Inferior parietal cortex (tissue), 1 donor: ENCODE data around the gene HDAC7.

Experiments used
- DNase-seq: peaks from one replicate; pipeline ENCODE4 v3.0.0-alpha.2; 2016; ENCODE audit errors: extremely low spot score

HDAC7 gene

DNA sequence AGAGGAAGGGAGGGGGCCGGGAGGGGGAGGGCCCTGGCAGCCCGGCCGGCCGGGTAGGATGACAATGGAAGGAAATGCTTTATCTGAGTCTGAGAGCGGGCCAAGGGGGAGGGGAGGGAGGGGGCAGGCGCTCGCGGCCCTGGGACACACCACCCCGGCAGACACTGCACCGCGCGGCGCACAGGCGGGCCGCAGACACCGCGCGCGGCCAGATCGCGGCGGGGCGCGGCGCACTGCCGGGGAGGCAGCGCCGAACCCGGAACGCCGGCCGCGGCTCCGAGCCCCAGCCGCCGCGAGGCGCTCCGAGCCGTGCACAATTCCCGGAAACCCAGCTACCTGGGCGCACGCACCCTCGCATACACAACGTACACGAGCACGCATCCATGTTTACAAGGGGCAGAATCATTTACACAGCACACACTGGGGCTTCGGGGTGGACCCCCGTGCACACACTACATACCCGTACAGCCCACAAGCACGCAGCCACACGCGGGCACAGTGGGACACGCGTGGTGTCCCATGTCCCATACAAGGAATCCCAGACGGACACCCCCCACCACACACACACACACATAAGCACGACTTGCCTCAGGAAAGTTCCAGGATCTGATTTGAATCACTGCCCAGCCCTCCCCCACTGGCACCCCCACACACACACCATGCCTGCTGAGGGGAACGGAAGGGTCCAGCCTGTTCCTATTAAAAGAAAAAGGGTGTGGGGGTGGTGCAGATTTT lies at the start of gene HDAC7:
HDAC7 (minus strand) TSS at position 8 of the 735 bp plus-strand sequence. CDS start 118 bp downstream, outside the sequence.
- DNase-seq: no peak

- no peak for DNase-seq
Measured at GRCh38 chr12:47868552-47869031, 48.9 kb upstream of the HDAC7 start.

GRCh38 chr12:47868041-47868440 lies 48.3 kb upstream of the HDAC7 start:
- DNase-seq: no peak

DNA sequence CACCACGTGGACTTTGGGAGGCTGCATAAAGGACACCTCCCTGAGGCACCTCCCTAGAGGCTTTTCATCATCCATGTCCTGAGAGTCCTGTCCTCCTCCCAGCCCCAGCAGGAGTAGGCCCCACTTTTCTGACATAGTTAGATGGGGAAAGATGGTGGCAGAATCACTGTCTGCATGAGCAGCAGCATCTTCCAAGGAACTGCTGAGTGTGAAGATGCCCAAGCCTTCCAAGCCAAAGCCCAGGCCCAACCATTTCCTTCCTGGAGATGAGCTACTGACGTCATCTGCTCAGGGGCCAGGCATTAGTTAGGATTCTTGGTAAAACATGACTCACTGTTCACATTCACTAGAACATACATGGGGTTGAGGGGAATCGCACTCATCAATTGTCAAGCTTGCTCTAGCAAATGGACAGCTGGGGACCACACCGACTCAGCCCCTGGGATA lies 47.8 kb upstream of the HDAC7 start:
- DNase-seq: no peak

DNA sequence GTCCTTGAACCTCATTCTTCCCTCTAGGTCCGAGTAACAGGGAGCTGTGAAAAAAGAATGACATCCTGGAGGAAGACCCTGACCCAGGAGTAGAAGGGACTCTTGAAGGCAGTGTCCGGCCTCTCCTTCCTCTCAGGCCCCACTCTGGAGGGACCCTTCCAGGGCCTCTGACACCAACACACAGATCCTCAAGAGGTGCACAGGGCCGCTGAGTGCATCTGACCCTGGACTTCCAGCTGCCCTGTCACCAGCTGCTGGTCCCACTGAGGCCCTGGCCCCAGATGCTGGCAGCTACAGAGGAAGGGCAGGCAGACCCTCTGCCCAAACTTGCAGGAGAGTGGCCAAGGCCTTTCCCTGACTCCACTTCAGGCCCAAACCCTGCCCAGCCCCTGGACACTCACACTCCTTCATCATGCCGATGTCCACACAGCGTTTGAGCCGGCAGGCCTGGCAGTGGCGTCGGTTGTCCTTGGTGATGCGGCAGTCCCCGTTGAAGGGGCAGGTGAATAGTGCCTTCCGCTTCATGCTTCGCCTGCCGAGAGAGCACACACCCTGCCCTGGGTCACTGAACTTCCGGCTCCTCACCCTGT lies 45.0 kb upstream of the HDAC7 start:
- no peak for DNase-seq

DNA sequence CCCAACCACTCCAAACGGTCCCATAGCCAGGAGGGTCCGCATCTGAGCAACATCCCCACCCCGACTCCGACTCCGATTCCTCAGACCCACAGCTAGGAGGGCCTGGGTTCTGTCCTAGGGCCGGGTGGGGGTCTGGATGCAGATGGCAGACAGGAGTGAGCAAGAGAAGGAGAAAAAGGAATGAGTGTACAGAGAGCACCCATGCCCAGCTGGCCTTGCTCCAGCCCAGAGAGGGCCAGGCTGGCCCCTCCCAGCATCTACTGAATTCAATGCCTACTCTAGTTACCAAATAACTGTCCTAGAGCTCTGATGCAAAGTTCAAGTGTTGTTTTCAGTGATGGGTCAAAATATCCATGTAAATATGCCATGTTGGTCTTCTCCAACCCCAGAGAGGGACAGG lies 44.3 kb upstream of the HDAC7 start:
- no peak for DNase-seq

GRCh38 chr12:47863467-47863866 lies 43.8 kb upstream of the HDAC7 start:
- DNase-seq: no peak

- no peak for DNase-seq
Measured at GRCh38 chr12:47862881-47863280, 43.2 kb upstream of the HDAC7 start.

DNA sequence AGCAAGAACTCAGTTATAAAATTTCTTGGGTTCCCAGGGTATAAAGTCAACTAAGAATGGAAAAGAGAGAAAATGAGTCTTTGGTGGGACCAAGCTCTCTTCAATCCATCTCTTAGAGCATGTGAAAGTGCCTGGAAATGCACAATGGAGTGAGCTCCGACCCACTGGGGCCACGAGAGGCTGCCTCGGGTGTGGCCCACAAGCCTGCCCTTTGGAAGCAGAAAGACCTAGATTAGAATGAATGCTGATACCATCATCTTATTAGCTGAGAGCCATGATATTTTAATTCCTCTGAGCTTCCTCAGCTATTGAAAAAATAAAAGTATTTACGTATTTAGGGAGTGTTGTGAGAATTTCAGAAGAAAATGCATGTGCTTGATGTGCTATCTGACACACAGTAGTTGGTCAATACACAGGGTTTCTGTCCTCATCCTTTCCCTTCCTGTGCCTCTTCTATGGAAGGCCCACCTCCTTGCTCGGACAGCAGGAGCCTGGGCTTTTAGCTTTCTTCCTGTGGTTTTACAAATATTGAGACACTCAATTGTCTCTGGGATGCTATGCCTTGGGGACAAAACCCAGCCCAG lies 42.6 kb upstream of the HDAC7 start:
- DNase-seq: no peak

GRCh38 chr12:47860873-47861272 lies 41.2 kb upstream of the HDAC7 start:
- DNase-seq: no peak

DNA sequence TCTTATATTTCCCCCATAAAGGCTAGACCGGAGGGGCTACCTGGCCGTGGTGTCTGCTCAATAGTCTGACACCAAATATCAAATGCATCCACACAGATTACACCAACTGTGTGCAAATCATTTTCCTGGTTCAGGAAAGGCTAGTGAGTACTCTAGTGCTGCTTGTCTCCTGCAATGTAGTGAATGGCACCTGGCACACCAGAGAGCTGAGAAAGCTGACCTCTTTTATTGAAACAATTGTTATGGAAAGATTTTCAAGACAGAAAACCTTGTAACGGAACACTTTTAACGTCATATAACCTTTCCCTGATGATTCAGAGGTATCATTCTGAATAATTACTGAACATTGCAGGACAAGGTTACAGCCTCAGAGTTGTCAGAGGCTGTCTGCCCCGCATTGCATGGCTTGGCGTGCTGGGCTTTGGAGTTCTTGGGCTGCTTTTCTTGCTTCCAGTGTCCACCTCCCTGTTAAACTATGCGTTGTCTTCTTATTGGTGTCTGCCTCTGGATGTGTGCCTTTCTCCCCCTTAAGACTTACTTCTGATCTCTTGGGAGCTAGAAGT lies 40.7 kb upstream of the HDAC7 start:
- DNase-seq: no peak

DNA sequence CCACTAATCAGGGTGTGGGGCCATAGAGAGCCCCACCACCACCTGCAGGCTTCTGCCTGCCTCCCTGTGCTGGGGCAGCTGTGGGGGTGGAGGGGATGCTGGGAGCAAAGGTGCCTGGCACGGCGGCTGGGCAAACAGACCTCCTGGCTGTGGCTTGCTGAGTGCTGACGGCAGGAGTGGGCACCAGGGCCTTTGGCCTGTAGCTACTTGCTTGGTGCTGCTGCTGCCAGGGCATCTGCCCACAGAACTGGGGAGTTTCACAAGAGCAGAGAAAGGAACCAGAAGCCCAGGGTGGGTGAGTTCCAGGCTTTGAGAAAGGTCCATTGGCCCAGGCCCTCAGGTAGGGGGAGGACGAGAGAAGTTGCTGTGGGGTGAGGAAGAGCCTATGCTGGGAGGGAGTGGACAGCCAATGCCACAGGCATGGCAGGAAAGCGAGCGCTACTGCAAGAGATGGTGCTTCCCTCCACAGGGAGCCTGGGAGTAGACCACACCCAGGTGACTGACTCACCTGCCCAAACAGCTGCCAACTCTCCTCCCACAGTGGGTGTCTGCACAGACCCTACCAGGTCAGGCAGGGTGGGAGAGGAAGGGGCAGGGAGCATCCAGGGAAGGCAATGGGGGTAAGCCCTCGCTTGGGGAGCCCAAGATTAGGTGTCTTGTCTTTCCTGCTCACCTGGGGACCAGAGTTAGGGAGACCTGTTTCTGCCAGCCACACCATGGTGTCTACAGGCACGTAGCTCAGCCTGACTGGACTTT lies 39.0 kb upstream of the HDAC7 start:
- no peak for DNase-seq

- DNase-seq: no peak
Measured at GRCh38 chr12:47856721-47857575, 37.2 kb upstream of the HDAC7 start.

- DNase-seq: no peak
Measured at GRCh38 chr12:47856094-47856493, 36.4 kb upstream of the HDAC7 start.

DNA sequence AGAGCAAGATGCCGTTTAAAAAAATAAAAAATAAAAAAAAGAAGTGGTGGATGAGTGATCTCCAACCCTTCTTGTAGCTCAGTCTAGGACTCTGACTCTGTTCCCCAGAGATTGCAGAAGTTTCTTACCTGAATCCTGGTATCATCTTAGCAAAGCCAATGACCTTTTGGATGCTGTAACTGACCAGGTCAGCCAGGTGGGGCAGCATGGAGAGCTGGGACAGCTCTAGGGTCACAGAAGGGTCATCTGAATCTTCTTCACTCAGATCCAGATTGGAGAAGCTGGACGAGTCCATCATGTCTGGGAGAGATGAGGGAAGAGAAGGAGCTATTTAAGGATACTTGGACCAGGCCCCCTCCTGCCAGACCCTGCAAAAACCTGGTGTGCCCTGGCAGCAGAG lies 35.8 kb upstream of the HDAC7 start:
- DNase-seq: no peak

DNA sequence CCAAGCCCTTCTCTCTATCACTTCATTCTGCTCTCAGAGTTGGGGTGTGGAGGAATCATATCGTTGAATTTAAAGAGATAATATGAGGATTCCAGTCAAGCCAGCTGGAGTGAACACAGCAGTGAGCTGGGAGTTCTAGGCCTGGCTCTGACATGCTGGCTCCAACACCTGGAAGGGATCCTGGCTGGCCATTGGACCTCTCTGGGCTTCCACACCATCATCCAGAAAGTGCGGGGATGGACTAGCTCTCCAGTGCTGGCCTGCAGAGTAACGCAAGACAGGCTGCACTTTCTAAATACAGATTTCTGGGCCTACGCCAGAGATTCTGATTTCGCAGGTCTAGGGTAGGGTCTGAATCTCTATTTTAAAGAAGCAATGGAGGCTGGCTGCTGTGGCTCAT lies 34.8 kb upstream of the HDAC7 start:
- no peak for DNase-seq

DNA sequence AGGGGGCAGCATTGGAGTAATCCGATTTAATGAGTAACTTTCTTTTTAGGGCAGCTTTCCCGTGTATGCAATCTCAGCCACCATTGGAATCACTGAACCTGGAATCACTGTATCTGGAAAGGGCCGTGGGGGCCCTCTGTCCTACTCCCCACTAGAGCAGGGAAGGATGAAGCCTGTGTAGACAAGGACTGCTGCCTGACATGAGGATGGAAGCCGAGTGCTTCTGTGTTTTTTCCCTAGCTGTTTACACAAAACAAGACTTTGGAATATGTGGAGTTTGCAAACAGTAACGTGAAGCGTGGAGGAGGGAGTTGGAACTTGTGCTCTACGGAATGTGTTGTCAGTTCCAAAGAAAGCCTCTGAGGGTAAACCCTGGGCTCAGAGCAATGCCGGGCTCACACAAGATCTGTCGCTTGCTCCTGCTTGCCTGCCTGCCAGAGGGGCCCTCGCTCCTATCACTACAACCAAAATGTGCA lies 32.4 kb upstream of the HDAC7 start:
- DNase-seq: no peak

- no peak for DNase-seq
Measured at GRCh38 chr12:47851303-47851952, 31.7 kb upstream of the HDAC7 start.

DNA sequence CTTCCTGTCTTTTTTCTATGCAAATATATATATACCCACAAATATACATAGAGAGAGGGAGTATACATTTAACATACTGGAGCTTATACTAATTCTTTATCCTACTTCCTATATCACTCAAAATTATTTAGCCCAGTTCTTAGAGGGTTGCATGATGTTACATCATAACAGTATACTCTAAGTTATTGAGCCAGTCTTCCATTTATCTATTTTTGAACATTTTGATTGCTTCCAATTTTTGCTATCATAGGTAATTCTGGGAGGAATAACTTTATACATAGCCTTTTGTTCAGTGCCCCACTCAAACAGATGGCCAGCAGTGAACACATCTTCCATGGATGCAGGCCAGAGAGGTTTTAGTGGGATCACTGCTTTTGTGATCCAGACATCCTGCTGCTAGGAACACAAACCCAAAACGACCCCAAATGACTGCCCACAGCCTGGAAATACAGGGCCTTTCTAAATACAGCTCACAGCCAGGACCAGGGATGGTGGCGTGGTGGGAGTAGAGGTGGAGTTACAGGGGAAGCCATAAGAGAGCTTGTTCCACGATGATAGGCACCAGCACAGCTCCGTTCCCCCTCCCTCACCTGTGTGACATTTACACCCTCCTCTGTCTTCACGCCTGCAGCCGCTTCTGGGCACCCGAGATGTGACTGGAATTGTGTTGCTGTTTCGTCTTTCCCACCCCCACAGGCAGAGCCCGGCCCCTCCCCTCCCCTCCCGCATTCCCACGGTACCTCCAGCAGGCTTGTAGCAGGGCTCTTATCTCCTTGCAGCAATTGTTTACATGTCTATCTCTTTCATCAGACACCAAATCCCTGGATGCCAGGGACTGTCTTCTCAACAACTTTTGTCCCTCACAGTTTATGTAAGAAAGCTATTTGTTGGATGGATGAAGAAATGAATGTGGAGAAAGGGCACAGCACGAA lies 30.7 kb upstream of the HDAC7 start:
- no peak for DNase-seq
